ENCODE results near the gene KCNJ1. TPM values are rescaled to one million over a fixed set of nuclear protein-coding genes. Genes with fewer than 3 reads are reported as not detected.

KCNJ1 gene
- total and polyA plus RNA-seq, 2 of the 8 experiments (the other 6 are each of a cell fraction or from before 2014, with no cell fraction given), result 0.17 to 0.23 TPM

- Histone ChIP-seq H3K14ac (ENCODE audit: insufficient read length) (no peak overlapping the region), H3K9me3 (ENCODE audit: insufficient read depth in 2 of 2, low read depth in 1 of 2, low read length in 1 of 2) (no peaks in the 10 kb centered on the region), H3K27ac (ENCODE audit: low read depth, low read length) (no peak overlapping the region), H2BK5ac (ENCODE audit: low read depth, low read length) (no peak overlapping the region), H3K56ac (replicated peaks; ENCODE audit: insufficient read length, low read depth, low read length) (no peak overlapping the region), H4K8ac (ENCODE audit: extremely low read depth, insufficient read depth, low read length) (no peak overlapping the region), H2BK15ac (ENCODE audit: low read length) (no peak overlapping the region), H3K23me2 (ENCODE audit: low read depth, low read length) (no peaks in the 10 kb centered on the region), H2AFZ (ENCODE audit: low read length) (no peak overlapping the region), H3K23ac (ENCODE audit: insufficient read length) (no peak overlapping the region), H2BK20ac (ENCODE audit: low read length) (no peak overlapping the region), H2BK120ac (replicated peaks; ENCODE audit: low read depth, low read length) (no peak overlapping the region), H4K20me1 (replicated peaks in 1 of 2; ENCODE audit: control insufficient read depth in 1 of 2, insufficient read depth in 2 of 2, low read length in 2 of 2) (no peaks in the 10 kb centered on the region), H3K4me3 (ENCODE audit: extremely low read depth in 1 of 4, insufficient read depth in 2 of 4, low read depth in 3 of 4, low read length in 4 of 4) (no peak overlapping the region), H3K4me1 (replicated peaks in 1 of 4; ENCODE audit: control insufficient read depth in 3 of 4, insufficient read depth in 4 of 4, low read length in 3 of 4) (no peaks in the 10 kb centered on the region), H3K79me1 (ENCODE audit: low read depth, low read length) (no peaks in the 10 kb centered on the region), H3K79me2 (ENCODE audit: control insufficient read depth in 1 of 2, insufficient read depth in 2 of 2, low read length in 2 of 2) (no peaks in the 10 kb centered on the region), H3K18ac (ENCODE audit: extremely low read depth, low read length) (no peak overlapping the region), H3K36me3 (ENCODE audit: control insufficient read depth in 2 of 4, insufficient read depth in 4 of 4, low read length in 3 of 4) (no peaks in the 10 kb centered on the region), H4K5ac (ENCODE audit: insufficient read length, low read depth, low read length) (no peak overlapping the region), H3K9ac (replicated peaks in 1 of 4; ENCODE audit: extremely low read depth in 1 of 4, low read depth in 3 of 4, low read length in 3 of 4) (no peak overlapping the region), H2AK5ac (ENCODE audit: low read depth, low read length) (no peak overlapping the region), H4K91ac (replicated peaks; ENCODE audit: insufficient read length, low read length) (no peak overlapping the region), H3K27me3 (replicated peaks in 1 of 4; ENCODE audit: control insufficient read depth in 3 of 4, extremely low read depth in 1 of 4, insufficient read depth in 3 of 4, low read length in 3 of 4) (no peaks in the 10 kb centered on the region), H3K4me2 (ENCODE audit: insufficient read depth in 1 of 2, low read depth in 2 of 2, low read length in 2 of 2) (no peak overlapping the region), H2BK12ac (ENCODE audit: low read depth, low read length) (no peak overlapping the region; the same call in 1 of the 2 replicates), H3K4ac (replicated peaks; ENCODE audit: insufficient read length, low read depth, low read length) (no peak overlapping the region)
- 52% methylated on average over 4 of the region's 4 CpGs; no CpG with 5 or more reads in 1 of the 2 experiments for WGBS, 2 experiments (ENCODE audit: extremely low coverage in 1 of 2, insufficient coverage in 1 of 2, insufficient read length in 1 of 2, insufficient replicate concordance in 2 of 2, low coverage in 1 of 2, low lambda C conversion rate in 2 of 2, missing lambda C conversion rate in 1 of 2)
- DNase-seq (ENCODE audit: low read depth in 1 of 2, low spot score in 2 of 2) (peak in 1 of 2 experiments; percentile 67), FAIRE-seq (peak; percentile 60)
- ChIA-PET POLR2A (ENCODE audit: partially characterized antibody) (interaction anchor here (1.4 kb wide), 1 partner anchor 18 kb away, joined by 4 read pairs; no protein-coding TSS in a partner anchor), CTCF (ENCODE audit: partially characterized antibody) (interaction anchor here (0.6 to 11.2 kb wide), 34 partner anchors 8 to 630 kb away, joined by 3 to 99 read pairs (median 4); no protein-coding TSS in a partner anchor)
- TF ChIP-seq SIN3A (conservative IDR thresholded peaks at IDR 0.05 in 1 of 2, IDR thresholded peaks at IDR 0.05 in 1 of 2; ENCODE audit: low read depth in 1 of 2, low read length in 2 of 2), result no peak
- TF ChIP-seq RAD21 (IDR thresholded peaks at IDR 0.05 in 1 of 2, conservative IDR thresholded peaks at IDR 0.05 in 1 of 2; ENCODE audit: low read depth in 2 of 2, low read length in 2 of 2), result peak; percentile 59 to 78
- TF ChIP-seq CTCF (IDR thresholded peaks at IDR 0.05; ENCODE audit: control extremely low read depth in 1 of 3, insufficient read depth in 1 of 3, low read depth in 1 of 3, low read length in 3 of 3), result peak; percentile 57 to 83 (median 77)
- TF ChIP-seq CHD2 (IDR thresholded peaks at IDR 0.05; ENCODE audit: low read length), result no peak
- TF ChIP-seq YY1 (IDR thresholded peaks at IDR 0.05; ENCODE audit: low read depth, low read length), result 0 out of 2 replicates have a peak, but pooled peaks have one; percentile 20
- no peak for TF ChIP-seq JUN (IDR thresholded peaks at IDR 0.05; ENCODE audit: low read depth, low read length)
- peak; percentile 28; the same call in 1 of the 2 replicates for TF ChIP-seq KDM1A (IDR thresholded peaks at IDR 0.05; ENCODE audit: borderline replicate concordance, low read length)
Observed at GRCh38 chr11:128802358-128802981, 64.6 kb downstream of the KCNJ1 start.

Measured in H1 (cell line).